ENCODE results near the gene GLIS1. TPM values are rescaled to one million over a fixed set of nuclear protein-coding genes. Genes with fewer than 3 reads are reported as not detected.

Gene GLIS1
- total RNA-seq, 2 donors from 2014 or later, result 0.20 to 0.22 TPM

DNA sequence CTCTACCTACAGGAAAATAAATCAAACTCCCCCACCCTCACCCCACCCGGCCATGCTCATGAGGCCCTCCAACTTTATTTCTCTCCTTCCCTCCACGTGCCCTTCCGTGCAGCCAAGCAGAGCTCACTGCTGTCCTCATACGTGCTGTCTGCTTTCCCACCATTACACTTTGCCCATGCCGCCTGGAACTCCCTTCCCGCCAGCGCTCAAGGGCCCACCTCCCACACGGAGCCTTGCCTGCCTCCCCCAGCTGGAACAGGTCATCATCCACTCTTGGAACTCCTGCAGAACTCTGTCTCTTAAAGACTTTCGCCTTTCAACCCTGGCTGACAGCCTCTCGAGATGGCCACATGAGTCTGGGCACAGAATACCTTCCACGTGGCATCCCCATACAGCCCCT, 42.4 kb downstream of the GLIS1 start:
- TF ChIP-seq, protein P1, sequence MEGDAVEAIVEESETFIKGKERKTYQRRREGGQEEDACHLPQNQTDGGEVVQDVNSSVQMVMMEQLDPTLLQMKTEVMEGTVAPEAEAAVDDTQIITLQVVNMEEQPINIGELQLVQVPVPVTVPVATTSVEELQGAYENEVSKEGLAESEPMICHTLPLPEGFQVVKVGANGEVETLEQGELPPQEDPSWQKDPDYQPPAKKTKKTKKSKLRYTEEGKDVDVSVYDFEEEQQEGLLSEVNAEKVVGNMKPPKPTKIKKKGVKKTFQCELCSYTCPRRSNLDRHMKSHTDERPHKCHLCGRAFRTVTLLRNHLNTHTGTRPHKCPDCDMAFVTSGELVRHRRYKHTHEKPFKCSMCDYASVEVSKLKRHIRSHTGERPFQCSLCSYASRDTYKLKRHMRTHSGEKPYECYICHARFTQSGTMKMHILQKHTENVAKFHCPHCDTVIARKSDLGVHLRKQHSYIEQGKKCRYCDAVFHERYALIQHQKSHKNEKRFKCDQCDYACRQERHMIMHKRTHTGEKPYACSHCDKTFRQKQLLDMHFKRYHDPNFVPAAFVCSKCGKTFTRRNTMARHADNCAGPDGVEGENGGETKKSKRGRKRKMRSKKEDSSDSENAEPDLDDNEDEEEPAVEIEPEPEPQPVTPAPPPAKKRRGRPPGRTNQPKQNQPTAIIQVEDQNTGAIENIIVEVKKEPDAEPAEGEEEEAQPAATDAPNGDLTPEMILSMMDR (IDR thresholded peaks at IDR 0.05), result no peak
- no peaks in the 10 kb centered on the region for H3K27me3 ChIP-seq
- peaks cover 0 to 6% of the 10 kb centered on the region in 2 donors for H3K4me1 ChIP-seq
- H3K36me3 ChIP-seq, result no peaks in the 10 kb centered on the region
- H3K27ac ChIP-seq, result no peak overlapping the region
- H3K9me3 ChIP-seq, result no peaks in the 10 kb centered on the region
- no peak overlapping the region for H3K4me3 ChIP-seq
- no peak for DNase-seq (ENCODE audit: low spot score)

DNA sequence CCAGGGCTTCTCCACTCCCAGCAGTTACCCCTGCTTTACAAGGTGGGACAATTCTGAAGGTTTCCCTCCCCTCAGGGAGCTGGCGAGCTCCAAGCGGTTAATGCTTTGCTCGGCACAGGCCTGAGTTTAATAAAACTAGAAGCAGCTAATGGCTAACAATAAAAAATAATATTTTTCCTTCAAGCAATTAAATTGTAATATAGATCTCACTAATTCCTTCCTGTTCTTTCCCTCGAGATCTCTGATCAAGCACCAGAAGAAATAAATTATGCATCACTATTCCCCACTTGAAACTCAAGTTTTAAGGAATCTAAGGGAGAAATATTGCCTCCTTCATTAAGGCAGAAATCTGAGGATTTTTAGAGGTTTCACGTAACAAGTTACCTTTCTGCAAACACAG, 42.9 kb downstream of the GLIS1 start:
- H3K9me3 ChIP-seq, result no peaks in the 10 kb centered on the region
- no peak overlapping the region for H3K27ac ChIP-seq
- H3K4me1 ChIP-seq, result peaks cover 0 to 6% of the 10 kb centered on the region in 2 donors
- DNase-seq (ENCODE audit: low spot score), result no peak
- H3K4me3 ChIP-seq, result no peak overlapping the region
- H3K36me3 ChIP-seq, result no peaks in the 10 kb centered on the region
- TF ChIP-seq, protein P1 (IDR thresholded peaks at IDR 0.05), result no peak
- H3K27me3 ChIP-seq, result no peaks in the 10 kb centered on the region

DNA sequence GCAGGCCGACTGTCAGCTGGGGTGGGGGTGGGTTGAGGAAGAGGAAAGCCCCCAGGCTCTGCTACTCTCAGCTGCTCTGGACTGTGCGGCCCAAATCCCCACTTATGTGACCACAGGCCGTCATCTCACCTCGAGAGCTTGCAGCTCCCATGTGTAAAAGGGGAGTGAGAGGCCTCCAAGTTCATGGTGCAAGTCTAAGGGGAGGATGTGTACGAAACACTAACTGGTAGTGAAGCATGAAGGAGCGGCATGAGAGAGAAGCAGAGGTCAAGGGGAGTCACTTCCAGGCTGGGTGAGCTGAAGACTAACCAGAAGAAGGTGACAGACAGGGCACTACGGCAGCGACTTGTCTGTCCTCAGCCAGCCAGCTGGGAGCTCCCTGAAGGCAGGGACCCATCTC, 43.8 kb downstream of the GLIS1 start:
- H3K27ac ChIP-seq, result no peak overlapping the region

DNA sequence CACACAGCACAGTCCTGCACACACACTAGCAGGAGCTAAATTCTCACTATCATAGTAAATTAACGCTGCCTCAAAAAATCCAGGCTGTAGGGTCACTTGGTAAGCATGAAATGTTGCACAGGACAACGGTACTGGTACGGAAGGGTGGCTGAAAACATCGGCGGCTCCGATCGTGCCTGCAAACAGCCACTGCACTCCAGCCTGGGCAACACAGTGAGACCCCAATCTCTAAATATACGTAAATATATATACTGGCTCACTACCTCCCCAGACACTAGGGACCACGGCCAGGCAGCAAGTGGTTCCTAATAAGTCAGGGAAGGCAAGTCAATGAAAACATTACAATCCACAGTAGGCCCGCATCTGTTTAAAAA, 44.3 kb downstream of the GLIS1 start:
- H3K4me3 ChIP-seq, result no peak overlapping the region
- H3K9me3 ChIP-seq, result no peaks in the 10 kb centered on the region
- no peak overlapping the region for H3K27ac ChIP-seq
- H3K27me3 ChIP-seq, result no peaks in the 10 kb centered on the region
- DNase-seq (ENCODE audit: low spot score), result no peak
- TF ChIP-seq, protein P1 (IDR thresholded peaks at IDR 0.05), result no peak
- peaks cover 0 to 6% of the 10 kb centered on the region in 2 donors for H3K4me1 ChIP-seq
- no peaks in the 10 kb centered on the region for H3K36me3 ChIP-seq

More for the DNA sequence above, 43.8 kb downstream of the GLIS1 start:
- no peaks in the 10 kb centered on the region for H3K9me3 ChIP-seq
- TF ChIP-seq, protein P1 (IDR thresholded peaks at IDR 0.05), result no peak
- H3K4me1 ChIP-seq, result peaks cover 0 to 6% of the 10 kb centered on the region in 2 donors
- no peak overlapping the region for H3K4me3 ChIP-seq
- H3K27me3 ChIP-seq, result no peaks in the 10 kb centered on the region
- DNase-seq (ENCODE audit: low spot score), result no peak
- H3K36me3 ChIP-seq, result no peaks in the 10 kb centered on the region

DNA sequence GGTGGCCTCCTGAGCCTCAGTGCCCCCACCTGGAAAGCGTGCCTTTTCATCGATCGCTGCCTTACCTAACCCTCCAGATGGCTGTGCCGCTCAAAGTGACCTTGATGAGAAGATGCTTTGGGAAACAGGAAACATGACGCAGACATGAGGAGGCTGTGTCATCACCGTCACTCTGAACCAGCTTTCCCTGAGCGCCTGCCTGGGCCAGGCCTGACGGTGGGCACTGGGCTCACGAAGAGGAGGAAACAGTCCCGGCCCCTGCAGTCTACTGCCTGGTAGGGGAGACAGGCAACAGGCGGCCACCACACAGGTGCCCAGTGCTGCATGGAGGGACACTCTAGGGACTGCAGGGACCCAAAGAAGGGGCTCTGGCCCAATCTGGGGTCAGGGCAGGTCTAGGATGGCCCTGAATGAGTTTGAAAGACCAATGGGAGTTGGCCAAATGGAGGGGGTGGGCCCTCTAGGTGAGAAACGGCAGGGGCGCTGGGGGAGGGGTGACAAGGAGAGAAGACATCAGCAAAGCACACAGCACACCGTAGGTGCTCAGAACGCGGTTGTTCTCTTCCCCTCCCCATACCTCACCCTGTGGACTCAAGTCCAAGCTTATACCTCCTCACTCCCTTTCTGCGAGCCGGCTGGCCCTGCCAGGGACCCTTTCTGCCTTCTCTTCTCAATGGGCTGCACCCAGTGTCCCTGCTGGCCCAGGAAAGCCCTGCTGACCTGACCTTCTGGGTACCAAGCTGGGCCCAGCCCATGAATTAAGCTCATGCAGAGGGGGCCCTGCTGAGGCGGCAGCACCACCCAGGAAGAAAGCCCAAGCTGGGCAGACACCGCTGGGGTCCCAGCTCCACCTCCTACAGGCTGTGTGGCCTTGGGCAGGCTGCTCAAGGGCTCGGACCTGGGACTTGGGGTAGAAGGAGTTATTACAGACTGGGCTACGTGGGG, 44.9 kb downstream of the GLIS1 start:
- Histone ChIP-seq H3K27ac (no peak overlapping the region), H3K4me3 (no peak overlapping the region), H3K9me3 (no peaks in the 10 kb centered on the region), H3K4me1 (peaks cover 0 to 6% of the 10 kb centered on the region in 2 donors), H3K27me3 (no peaks in the 10 kb centered on the region), H3K36me3 (no peaks in the 10 kb centered on the region)
- DNase-seq (ENCODE audit: low spot score), result no peak
- TF ChIP-seq, protein P1 (IDR thresholded peaks at IDR 0.05), result no peak
